GM23248 (cell line): ENCODE data around the gene RIC8B. TPM values are rescaled to one million over a fixed set of nuclear protein-coding genes. Genes with fewer than 3 reads are reported as not detected.

ENCODE experiments used
- DNase-seq: peaks from one replicate; pipeline ENCODE4 v3.0.0-alpha.2; 2015
- H2AFZ ChIP-seq: fragments of 200-600 bp; sonication (generic); 2 replicates; pipeline ENCODE4 v1.6.1; 2016; ENCODE audit warnings: antibody characterized with exemption
- H3F3A ChIP-seq: fragments of 200-600 bp; sonication (generic); 2 replicates; pipeline ENCODE4 v1.6.1; 2016; ENCODE audit warnings: mild to moderate bottlenecking, antibody characterized with exemption, mixed run types; ENCODE audit not compliant: insufficient read depth
- H3K27ac ChIP-seq: fragments of 200-600 bp; sonication (generic); 2 replicates; pipeline ENCODE4 v1.5.1; 2016; ENCODE audit warnings: mild to moderate bottlenecking
- H3K27me3 ChIP-seq: fragments of 200-600 bp; sonication (generic); replicated peaks from 2 replicates; pipeline ENCODE4 v1.6.1; 2016; ENCODE audit warnings: mild to moderate bottlenecking; ENCODE audit not compliant: insufficient read depth
- H3K36me3 ChIP-seq: fragments of 200-600 bp; sonication (generic); 2 replicates; pipeline ENCODE4 v1.6.1; 2016; ENCODE audit warnings: low read depth, mild to moderate bottlenecking
- H3K4me1 ChIP-seq: fragments of 200-600 bp; sonication (generic); 2 replicates; pipeline ENCODE4 v1.6.1; 2016; ENCODE audit warnings: mild to moderate bottlenecking; ENCODE audit not compliant: insufficient read depth
- H3K4me2 ChIP-seq: fragments of 200-600 bp; sonication (generic); one replicate; pipeline ENCODE4 v1.6.1; 2016; ENCODE audit warnings: mild to moderate bottlenecking; ENCODE audit not compliant: unreplicated experiment
- H3K4me3 ChIP-seq: fragments of 200-600 bp; sonication (generic); 2 replicates; pipeline ENCODE4 v1.5.1; 2016; ENCODE audit warnings: mild to moderate bottlenecking
- H3K79me2 ChIP-seq: fragments of 200-600 bp; sonication (generic); 2 replicates; pipeline ENCODE4 v1.6.1; 2016; ENCODE audit warnings: mild to moderate bottlenecking; ENCODE audit not compliant: insufficient read depth
- H3K9ac ChIP-seq: fragments of 200-600 bp; sonication (generic); 2 replicates; pipeline ENCODE4 v1.6.1; 2016; ENCODE audit warnings: mild to moderate bottlenecking
- H3K9me2 ChIP-seq: fragments of 200-600 bp; sonication (generic); 2 replicates; pipeline ENCODE4 v1.6.1; 2016; ENCODE audit warnings: mixed run types, mild to moderate bottlenecking, moderate library complexity; ENCODE audit not compliant: insufficient read depth
- H3K9me3 ChIP-seq: fragments of 200-600 bp; sonication (generic); one replicate; pipeline ENCODE4 v1.6.1; 2017; ENCODE audit warnings: low read depth
- H4K20me1 ChIP-seq: fragments of 200-600 bp; sonication (generic); 2 replicates; pipeline ENCODE4 v1.6.0; 2016; ENCODE audit not compliant: insufficient read depth
- EZH2 ChIP-seq: fragments of 200-600 bp; sonication (generic); IDR thresholded peaks from 2 replicates; pipeline ENCODE4 v1.6.1; 2018; ENCODE audit warnings: antibody characterized with exemption, mild to moderate bottlenecking; ENCODE audit not compliant: insufficient read depth, poor library complexity, severe bottlenecking
- EZH2phosphoT487 ChIP-seq: fragments of 200-600 bp; sonication (generic); IDR thresholded peaks from 2 replicates; pipeline ENCODE4 v1.6.1; 2018; ENCODE audit warnings: antibody characterized with exemption, moderate library complexity, mild to moderate bottlenecking, low read depth; ENCODE audit not compliant: insufficient read depth
- WGBS, 2 experiments: methylation state at CpG; one replicate each; pipeline ENCODE4 v1.1.6; 2015 to 2017; ENCODE audit warnings: low lambda C conversion rate in 2 of 2, low coverage in 1 of 2; ENCODE audit errors: missing lambda C conversion rate in 2 of 2; 5-methylcytosine and 5-hydroxymethylcytosine counted together
- in situ Hi-C: fragments of 300-500 bp; cut with MboI; formaldehyde crosslinking; loops from 2 replicates; pipeline ENCODE4 v1.15.0; 2020
- polyA plus RNA-seq: library from polyadenylated mRNA; unstranded; fragments of >200 nt; fragmentation: Nextera tagmentation; extraction: Ambion mirVana; gene quantifications from 2 replicates; pipeline ENCODE4 v1.2.1, GENCODE V29; 2016
- total RNA-seq: library from RNA; depleted of rRNA; stranded (reverse); fragments of >200 nt; shearing (Covaris generic); gene quantifications from 2 replicates; pipeline ENCODE4 v1.2.3, GENCODE V29; 2014

Gene RIC8B
- total and polyA plus RNA-seq, 2 experiments from 2014 or later, result 6.8 to 7.6 TPM

DNA sequence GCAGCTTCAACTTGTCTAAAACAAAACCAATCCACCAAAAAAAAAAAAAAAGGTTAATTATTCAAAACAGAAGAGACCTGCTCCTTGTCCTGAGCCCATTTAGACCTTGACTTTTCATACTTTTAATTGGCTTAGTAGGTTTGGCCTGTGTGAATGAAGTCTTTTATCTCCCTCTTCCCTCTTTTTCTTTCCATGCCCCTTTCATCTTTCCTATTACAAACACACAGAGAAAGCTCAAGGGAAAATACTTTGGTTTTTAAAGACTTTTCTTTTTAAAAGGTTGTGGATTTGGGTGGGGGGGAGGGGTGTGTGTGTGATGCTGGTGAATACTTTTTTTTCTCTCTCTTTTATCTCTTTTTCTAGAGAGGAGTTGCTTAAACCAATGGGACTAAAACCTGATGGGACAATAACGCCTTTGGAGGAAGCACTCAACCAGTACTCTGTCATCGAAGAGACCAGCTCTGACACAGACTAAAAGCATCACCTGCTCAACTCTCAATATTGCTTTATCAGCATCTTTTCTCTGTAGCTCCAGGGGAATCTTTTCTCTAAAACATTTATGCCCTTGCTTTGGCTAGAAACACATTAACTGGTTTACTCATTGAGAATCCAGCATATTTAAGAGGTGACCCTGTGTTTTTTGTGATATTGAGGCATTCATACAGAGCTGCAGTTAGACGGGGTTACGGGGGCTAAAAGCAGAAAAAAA is 111.2 kb downstream of the RIC8B start:
- Histone ChIP-seq H3K4me2 (no peak overlapping the region), H3F3A (no peaks in the 10 kb centered on the region), H3K36me3 (peaks cover 31% of the 10 kb centered on the region), H4K20me1 (no peaks in the 10 kb centered on the region), H3K4me3 (no peak overlapping the region), H3K79me2 (no peaks in the 10 kb centered on the region), H3K9me2 (no peaks in the 10 kb centered on the region), H3K27ac (no peak overlapping the region), H2AFZ (no peak overlapping the region), H3K27me3 (no peaks in the 10 kb centered on the region), H3K9me3 (no peaks in the 10 kb centered on the region), H3K4me1 (no peaks in the 10 kb centered on the region), H3K9ac (no peak overlapping the region)
- TF ChIP-seq EZH2, result no peak
- no peak for TF ChIP-seq EZH2phosphoT487
- WGBS, 2 experiments, result 92 to 94% methylated on average over 4 of the region's 4 CpGs
- no peak for DNase-seq
- in situ Hi-C loops, result no loop called here

- H4K20me1 ChIP-seq, result no peaks in the 10 kb centered on the region
- TF ChIP-seq EZH2, result no peak
- TF ChIP-seq EZH2phosphoT487, result no peak
- no peak overlapping the region for H3K4me3 ChIP-seq
- no peaks in the 10 kb centered on the region for H3K9me2 ChIP-seq
- H3K4me1 ChIP-seq, result no peaks in the 10 kb centered on the region
- DNase-seq, result no peak
- no peak overlapping the region for H3K4me2 ChIP-seq
- peaks cover 25% of the 10 kb centered on the region for H3K36me3 ChIP-seq
- no peaks in the 10 kb centered on the region for H3K9me3 ChIP-seq
- H3K27ac ChIP-seq, result no peak overlapping the region
- no peaks in the 10 kb centered on the region for H3K79me2 ChIP-seq
- in situ Hi-C loops, result no loop called here
- no peak overlapping the region for H2AFZ ChIP-seq
- 70% methylated on average over 2 of the region's 2 CpGs for WGBS, 2 experiments
- H3F3A ChIP-seq, result no peaks in the 10 kb centered on the region
- no peak overlapping the region for H3K9ac ChIP-seq
- no peaks in the 10 kb centered on the region for H3K27me3 ChIP-seq
These were observed 112.5 kb downstream of the RIC8B start for GRCh38 chr12:106886932-106887331.

DNA sequence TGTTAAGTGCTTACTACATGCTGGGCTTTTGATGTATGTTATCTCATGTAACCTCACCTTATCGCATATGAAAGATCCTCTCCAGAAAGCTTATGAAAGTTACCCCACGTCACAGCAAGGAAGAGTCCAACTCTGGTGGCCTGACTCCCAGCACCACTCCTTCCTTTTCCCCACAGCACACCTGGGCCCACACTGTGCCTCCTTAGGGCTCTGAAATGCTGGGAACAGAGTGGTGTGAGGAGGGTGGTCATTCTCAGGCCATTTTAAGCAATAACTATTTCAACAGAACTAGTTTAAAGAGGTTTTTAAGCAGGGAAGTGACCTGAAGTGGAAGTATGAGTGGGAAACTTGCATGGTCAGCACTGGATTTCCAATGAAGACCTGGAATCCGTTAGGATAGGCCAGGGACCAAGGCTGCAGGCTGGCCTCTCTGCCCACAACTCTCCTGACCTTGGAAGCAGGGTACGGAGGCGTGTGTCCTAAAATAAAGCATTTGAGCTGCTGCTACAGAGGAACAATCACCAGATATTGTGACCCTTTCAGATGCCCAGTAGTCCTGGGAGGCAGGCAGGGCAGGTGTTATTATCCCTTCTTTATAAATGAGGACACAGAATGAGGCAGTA is 114.0 kb downstream of the RIC8B start:
- no peaks in the 10 kb centered on the region for H4K20me1 ChIP-seq
- 93 to 98% methylated on average over 5 of the region's 5 CpGs for WGBS, 2 experiments
- in situ Hi-C loops, result no loop called here
- H3K4me1 ChIP-seq, result no peaks in the 10 kb centered on the region
- no peak overlapping the region for H3K4me2 ChIP-seq
- H3F3A ChIP-seq, result no peaks in the 10 kb centered on the region
- no peak for DNase-seq
- no peaks in the 10 kb centered on the region for H3K9me3 ChIP-seq
- H3K9ac ChIP-seq, result no peak overlapping the region
- no peak for TF ChIP-seq EZH2phosphoT487
- TF ChIP-seq EZH2, result no peak
- no peaks in the 10 kb centered on the region for H3K27me3 ChIP-seq
- no peak overlapping the region for H3K27ac ChIP-seq
- H2AFZ ChIP-seq, result no peak overlapping the region
- no peaks in the 10 kb centered on the region for H3K9me2 ChIP-seq
- H3K79me2 ChIP-seq, result no peaks in the 10 kb centered on the region
- H3K36me3 ChIP-seq, result peaks cover 17% of the 10 kb centered on the region
- H3K4me3 ChIP-seq, result no peak overlapping the region

DNA sequence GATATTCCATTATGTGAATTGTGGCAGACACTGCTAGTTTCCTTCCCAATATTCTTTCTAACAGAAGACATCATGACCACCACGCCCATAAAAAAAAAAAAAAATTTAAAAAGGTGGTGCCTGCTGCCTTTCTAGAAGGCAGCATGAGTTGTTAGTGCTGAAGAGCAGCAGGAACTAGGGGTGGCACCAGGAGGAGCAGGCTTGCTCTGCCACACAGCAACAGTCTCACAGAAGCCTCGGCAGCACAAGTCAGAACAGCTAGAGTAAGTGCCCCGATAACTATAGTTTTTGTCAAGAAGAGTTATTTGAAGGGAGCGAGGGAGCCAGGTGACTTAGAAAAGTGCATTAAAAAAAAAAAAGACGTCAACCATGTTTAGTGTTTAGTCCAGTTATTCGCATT is 114.8 kb downstream of the RIC8B start:
- in situ Hi-C loops, result no loop called here
- 65 to 70% methylated on average over 6 of the region's 6 CpGs for WGBS, 2 experiments

More for the DNA sequence above, 114.8 kb downstream of the RIC8B start:
- Histone ChIP-seq H3K4me3 (no peak overlapping the region), H3K9me2 (no peaks in the 10 kb centered on the region), H3K79me2 (no peaks in the 10 kb centered on the region), H3K36me3 (peaks cover 17% of the 10 kb centered on the region), H4K20me1 (no peaks in the 10 kb centered on the region), H3F3A (no peaks in the 10 kb centered on the region), H3K4me1 (no peaks in the 10 kb centered on the region), H3K27ac (no peak overlapping the region), H3K9ac (no peak overlapping the region), H3K4me2 (no peak overlapping the region), H3K27me3 (no peaks in the 10 kb centered on the region), H2AFZ (no peak overlapping the region), H3K9me3 (no peaks in the 10 kb centered on the region)
- DNase-seq, result no peak
- TF ChIP-seq EZH2, result no peak
- TF ChIP-seq EZH2phosphoT487, result no peak
